UCSD-AML1 (cell line): Measurements from ENCODE around the gene CDH4.

ENCODE experiments used
- DNase-seq: peaks from one replicate; lab custom pipeline; 2025; ENCODE audit not compliant: unreplicated experiment; lab: John Stamatoyannopoulos, UW

Gene CDH4

GRCh38 chr20:61865353-61865752, 613.3 kb downstream of the CDH4 start:
- no peak for DNase-seq

- DNase-seq = no peak
These were observed 614.1 kb downstream of the CDH4 start for GRCh38 chr20:61866165-61866564.

DNA sequence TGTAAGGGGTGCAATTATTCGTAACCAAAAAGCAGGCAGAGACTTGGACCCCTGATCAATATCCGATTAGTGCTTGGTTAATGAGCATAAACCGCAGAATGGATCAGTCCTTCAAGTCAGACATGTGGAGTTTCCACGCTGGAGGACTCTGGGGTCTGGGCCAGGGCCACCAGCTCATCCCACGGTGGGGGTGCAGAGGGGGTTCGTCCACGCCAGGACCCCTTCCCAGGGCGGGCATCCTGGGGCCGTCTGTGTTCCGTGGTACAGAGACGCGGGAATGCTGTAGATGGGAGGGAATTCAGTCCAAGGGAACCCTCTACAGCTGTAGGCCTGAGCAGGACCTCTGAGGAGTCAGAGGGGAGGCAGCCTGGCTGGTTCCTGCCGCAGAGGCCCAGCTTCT, 615.9 kb downstream of the CDH4 start:
- DNase-seq = no peak

DNA sequence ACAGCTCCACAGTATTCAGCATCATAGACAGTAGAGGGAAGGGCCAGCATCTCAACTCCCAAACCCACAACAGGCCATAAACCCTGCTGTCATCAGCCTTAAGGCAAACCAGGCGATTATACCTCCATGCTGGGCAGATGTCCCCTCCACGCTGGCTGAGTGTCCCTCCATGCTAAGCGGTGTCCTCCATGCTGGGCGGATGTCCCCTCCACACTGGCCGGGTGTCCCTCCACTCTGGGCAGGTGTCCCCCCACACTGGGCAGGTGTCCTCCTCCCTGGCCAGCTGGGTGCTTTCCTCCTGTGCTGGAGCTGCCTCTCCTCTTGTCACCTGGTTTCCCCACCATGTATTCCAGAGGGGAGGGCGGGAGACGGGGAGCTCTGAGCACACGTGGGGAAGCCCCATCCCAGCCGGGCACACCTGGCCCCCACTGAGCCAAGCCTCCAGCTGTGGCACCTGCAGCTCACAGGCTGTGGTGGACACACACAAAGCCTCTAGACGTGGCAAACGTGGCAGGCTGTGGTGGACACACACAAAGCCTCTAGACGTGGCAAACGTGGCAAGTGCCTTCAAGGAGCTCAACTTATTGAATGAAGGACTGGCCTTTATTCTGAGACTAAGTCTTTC, 616.5 kb downstream of the CDH4 start:
- DNase-seq = no peak

DNA sequence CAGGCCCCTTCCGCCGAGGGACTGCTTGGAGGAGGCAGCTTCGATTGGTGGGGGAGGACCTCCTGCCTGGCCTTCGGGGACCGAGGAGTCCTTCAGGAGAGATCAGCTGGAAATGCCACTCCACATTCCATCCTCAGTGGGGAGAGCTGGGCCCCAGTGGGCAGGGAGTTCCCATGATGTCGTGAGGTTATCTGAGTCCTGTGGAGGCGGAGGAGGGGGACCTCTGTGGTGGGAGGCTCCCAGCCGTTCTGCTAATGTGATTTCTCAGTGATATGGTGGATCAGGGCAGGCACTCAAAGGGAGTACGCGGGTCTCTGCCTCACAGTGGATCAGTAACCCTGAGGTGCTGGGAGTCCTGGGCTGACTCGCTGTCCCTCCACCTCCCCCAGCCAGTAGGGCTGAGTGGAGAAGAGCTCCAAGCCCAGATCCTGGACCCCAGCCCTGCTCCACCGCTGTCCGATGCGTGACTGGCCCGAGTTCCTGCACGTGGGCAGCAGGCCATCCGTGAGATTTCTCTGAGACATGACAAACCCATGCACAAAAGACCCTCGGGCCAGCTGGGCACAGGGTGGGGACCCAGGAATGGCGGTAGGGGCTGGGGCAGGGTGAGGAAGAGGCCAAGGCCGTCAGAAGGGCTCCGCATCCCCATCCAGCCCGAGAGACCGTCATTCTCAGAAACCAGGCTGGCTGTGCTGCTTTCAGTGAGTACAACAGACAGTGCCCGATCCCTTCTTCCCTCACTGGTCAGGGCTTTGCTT, 617.9 kb downstream of the CDH4 start:
- DNase-seq = no peak

GRCh38 chr20:61871160-61871559, 619.1 kb downstream of the CDH4 start:
- DNase-seq = no peak

DNA sequence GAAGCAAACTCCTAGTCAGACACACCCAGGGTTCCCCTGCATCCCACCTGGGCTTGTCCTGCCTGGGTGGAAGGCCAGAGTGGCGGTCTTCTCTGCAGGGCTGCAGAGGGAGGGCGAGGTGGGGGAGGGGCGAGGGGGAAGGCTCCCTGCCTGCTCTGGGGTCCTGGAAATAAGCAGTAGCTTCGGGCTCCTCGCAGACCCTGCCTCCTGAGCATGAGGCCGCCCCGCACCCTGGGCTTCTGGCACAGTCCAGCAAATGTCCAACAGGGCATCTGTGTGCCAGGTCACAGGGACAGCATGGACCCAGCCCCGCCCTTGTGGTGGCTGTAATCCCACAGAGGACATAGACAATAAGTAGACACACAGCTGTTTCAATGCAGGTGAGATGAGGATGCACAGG, 619.9 kb downstream of the CDH4 start:
- DNase-seq = no peak

GRCh38 chr20:61872371-61872900, 620.4 kb downstream of the CDH4 start:
- no peak for DNase-seq

- DNase-seq = no peak
These were observed 621.8 kb downstream of the CDH4 start for GRCh38 chr20:61873651-61874420.

GRCh38 chr20:61874421-61875068, 622.5 kb downstream of the CDH4 start:
- DNase-seq = no peak

GRCh38 chr20:61875221-61875885, 623.3 kb downstream of the CDH4 start:
- no peak for DNase-seq

DNA sequence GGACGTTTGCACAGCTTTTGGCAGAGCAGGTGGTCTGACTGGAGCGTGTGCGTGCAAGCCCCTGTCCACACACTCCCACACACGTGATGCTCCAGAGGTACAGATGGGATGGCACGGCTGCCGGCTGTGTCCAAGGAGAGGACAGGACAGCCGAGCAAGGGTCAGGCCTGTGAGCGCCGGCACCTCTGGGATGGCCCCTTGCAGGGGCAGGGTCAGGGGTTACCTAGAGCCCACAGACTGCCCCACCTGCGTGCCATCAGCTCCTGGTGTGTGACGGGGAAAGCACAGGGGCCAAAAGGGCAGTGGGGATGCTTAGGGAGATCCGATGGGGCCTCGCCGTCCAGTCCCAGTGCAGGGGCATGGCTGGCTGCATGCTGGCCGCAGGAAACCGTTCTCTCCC, 623.9 kb downstream of the CDH4 start:
- DNase-seq = no peak

GRCh38 chr20:61876952-61877728, 625.1 kb downstream of the CDH4 start:
- no peak for DNase-seq

- DNase-seq = no peak
These were observed 625.9 kb downstream of the CDH4 start for GRCh38 chr20:61877776-61878477.

GRCh38 chr20:61878478-61879302, 626.6 kb downstream of the CDH4 start:
- DNase-seq = no peak

DNA sequence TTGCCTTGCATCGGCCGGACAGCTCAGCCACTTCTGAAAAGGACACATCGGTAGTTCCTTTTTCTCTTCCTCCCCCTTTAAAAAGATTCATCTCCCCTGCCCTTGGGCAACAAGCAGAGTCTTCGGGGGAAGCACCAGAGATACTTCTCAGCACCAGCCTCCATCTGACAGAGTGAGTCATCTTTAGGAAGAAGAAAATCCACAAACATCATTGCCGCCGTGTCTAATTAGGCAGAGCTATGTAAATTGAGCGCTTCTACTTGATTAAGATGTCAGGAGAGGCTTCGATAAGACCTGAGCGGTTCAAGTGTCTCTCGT, 627.2 kb downstream of the CDH4 start:
- no peak for DNase-seq

DNA sequence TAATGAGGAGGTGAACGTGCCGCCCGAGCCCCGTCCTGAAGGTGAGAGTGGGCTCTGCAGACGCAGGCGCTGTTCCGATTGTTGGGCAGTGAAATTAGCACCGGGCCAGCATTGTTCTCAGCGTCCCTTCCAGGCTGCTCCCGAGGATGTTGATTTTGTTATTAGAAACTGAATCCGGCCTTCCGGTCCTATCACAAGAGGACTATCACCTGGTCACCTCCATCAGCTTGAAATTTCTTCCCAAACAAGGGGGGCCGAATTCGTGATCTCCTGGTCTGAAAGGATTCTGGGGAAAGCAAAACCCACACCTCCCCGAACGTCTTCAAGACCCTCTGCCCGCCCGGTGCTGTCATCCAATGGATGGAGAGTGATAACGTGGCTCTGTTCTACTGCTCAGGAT, 627.6 kb downstream of the CDH4 start:
- no peak for DNase-seq

DNA sequence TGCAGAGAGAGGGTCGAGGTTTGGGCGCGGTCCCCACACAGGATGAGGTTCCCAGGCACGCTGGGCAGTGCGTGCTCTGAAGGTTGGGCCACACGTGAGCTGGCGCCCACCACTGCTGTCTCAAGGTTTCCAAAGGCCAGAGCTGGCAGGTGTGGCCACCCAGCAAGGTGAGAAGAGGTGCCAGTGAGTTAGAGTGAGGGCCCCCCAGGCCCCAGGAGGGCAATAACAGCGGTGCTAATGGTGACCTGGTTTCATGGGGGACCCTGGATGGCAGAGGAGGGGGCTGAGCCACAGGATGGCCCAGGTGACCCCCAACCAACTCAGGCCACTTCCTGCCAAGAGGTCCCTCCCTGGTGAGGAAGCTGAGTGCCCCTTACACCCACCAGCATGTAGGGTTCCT, 628.6 kb downstream of the CDH4 start:
- no peak for DNase-seq

DNA sequence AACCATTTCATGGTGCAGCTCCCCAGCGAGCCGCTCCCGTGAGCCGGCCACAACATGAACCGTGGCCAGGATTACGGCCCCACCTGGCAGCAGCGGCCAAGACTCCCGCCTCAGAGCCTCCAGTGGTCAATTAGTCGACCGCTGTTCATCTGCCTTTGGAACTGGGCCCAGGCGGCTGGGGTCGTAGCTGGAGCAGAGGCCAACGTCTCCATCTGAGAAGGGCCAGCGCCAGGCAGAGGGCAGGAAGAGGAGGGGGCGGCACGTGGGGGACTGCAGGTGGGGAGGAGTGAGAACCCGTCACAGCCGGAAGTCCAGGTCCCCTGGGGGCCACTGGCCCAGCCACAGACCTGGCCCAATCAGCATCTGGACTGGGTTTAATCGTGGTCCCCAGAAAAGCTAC, 629.4 kb downstream of the CDH4 start:
- DNase-seq = no peak
